Measurements from ENCODE around the gene GJB3.
A peak's percentile ranks its signal among the peaks of the same experiment; 100 is the strongest.

The GJB3 gene

DNA sequence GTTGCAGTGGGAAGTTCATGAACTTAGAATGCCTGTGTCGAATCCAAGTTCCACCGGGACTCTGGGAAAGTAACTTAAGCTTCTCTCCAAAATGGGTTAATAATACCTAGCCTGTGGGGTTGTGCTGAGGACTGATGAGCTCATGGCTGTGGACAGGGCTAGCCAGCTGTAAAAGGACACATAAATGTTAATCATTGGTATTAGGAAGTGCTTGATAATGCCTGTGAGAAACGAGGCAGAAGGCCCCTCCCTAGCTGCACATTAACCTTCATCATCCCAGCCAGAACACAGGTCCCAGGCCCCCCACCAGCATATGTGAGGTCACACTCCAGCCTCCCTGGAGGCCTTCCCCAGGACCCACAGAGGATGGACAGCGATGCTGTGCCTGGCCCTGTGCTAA lies 22.3 kb upstream of the GJB3 start:
- ChIA-PET CTCF (interaction anchor here (0.5 to 2.1 kb wide), 2 partner anchors 16 to 58 kb away, joined by 3 to 7 read pairs; no protein-coding TSS in a partner anchor), POLR2A (ENCODE audit: low non-redundant PET) (no interaction called here)
- no peak for DNase-seq (ENCODE audit: low spot score)
- TF ChIP-seq, protein P1, sequence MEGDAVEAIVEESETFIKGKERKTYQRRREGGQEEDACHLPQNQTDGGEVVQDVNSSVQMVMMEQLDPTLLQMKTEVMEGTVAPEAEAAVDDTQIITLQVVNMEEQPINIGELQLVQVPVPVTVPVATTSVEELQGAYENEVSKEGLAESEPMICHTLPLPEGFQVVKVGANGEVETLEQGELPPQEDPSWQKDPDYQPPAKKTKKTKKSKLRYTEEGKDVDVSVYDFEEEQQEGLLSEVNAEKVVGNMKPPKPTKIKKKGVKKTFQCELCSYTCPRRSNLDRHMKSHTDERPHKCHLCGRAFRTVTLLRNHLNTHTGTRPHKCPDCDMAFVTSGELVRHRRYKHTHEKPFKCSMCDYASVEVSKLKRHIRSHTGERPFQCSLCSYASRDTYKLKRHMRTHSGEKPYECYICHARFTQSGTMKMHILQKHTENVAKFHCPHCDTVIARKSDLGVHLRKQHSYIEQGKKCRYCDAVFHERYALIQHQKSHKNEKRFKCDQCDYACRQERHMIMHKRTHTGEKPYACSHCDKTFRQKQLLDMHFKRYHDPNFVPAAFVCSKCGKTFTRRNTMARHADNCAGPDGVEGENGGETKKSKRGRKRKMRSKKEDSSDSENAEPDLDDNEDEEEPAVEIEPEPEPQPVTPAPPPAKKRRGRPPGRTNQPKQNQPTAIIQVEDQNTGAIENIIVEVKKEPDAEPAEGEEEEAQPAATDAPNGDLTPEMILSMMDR (conservative IDR thresholded peaks at IDR 0.05; ENCODE audit: low read depth) = no peak
- H3K27ac ChIP-seq = peak overlapping the region; percentile 99

DNA sequence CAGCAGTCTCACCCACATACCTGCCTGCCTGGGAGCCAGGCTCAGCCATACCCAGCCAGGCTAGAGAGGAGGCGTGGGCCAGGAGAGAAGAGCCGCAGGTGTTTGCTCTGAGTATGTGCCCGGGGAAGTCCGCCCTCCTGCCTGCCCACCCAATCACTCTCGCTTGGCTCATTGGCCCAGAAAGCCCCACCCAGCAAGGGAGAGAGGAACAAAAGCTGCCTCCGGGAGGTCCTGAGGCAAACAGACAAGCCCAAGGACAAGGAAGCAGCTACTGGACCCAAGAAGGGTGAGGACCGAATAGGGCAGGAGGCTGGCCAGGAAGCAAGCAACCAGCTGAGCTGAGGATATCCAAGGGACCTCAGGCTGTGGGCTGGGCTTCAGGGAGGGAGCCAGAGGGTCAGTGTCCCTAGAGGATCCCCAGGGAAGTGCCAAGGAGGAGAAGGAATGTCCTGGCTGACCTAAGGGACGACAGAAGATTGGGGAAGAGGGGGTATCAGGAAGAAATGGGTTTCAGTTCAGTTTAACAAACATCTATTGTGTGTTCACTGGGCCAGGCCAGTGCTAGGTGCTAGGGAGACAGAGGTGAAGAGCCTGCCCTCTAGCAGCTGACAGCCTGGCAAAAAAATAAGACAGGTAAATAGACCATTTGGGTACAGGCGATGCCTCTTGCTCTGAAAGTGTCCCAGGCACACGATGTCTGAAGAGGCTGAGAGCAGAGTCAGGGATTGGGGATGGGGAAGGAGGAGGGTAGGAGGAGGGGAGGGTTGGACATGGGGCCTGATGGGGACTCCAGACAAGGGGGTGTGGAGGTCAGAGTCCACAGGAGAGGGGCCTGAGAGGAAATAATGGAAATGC lies 21.3 kb upstream of the GJB3 start, which contains the start of gene GJB4:
GJB4 (plus strand) TSS at position 238 of the 855 bp plus-strand sequence. CDS start 1,515 bp downstream, outside the sequence.
- TF ChIP-seq, protein P1 (conservative IDR thresholded peaks at IDR 0.05; ENCODE audit: low read depth) = no peak
- DNase-seq (ENCODE audit: low spot score) = peak; percentile 55
- POLR2A ChIA-PET (ENCODE audit: low non-redundant PET) = interaction anchor here (1.1 kb wide), 1 partner anchor 22 kb away, joined by 3 read pairs; the partner anchor contains the start of gene GJB3
- peak within 1 kb of the TSS; percentile 99 for H3K27ac ChIP-seq
- CTCF ChIA-PET = interaction anchor here (0.5 to 2.1 kb wide), 3 partner anchors 17 to 881 kb away, joined by 3 to 7 read pairs (median 3); partner anchors contain the start of gene PSMB2

DNA sequence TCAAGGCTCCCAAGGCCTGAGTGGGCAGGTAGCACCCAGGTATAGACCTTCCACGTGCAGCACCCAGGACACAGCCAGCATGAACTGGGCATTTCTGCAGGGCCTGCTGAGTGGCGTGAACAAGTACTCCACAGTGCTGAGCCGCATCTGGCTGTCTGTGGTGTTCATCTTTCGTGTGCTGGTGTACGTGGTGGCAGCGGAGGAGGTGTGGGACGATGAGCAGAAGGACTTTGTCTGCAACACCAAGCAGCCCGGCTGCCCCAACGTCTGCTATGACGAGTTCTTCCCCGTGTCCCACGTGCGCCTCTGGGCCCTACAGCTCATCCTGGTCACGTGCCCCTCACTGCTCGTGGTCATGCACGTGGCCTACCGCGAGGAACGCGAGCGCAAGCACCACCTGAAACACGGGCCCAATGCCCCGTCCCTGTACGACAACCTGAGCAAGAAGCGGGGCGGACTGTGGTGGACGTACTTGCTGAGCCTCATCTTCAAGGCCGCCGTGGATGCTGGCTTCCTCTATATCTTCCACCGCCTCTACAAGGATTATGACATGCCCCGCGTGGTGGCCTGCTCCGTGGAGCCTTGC lies 19.7 kb upstream of the GJB3 start:
- CTCF ChIA-PET = no interaction called here
- POLR2A ChIA-PET (ENCODE audit: low non-redundant PET) = no interaction called here
- peak overlapping the region; percentile 89 for H3K27ac ChIP-seq
- TF ChIP-seq, protein P1 (conservative IDR thresholded peaks at IDR 0.05; ENCODE audit: low read depth) = no peak
- DNase-seq (ENCODE audit: low spot score) = no peak

DNA sequence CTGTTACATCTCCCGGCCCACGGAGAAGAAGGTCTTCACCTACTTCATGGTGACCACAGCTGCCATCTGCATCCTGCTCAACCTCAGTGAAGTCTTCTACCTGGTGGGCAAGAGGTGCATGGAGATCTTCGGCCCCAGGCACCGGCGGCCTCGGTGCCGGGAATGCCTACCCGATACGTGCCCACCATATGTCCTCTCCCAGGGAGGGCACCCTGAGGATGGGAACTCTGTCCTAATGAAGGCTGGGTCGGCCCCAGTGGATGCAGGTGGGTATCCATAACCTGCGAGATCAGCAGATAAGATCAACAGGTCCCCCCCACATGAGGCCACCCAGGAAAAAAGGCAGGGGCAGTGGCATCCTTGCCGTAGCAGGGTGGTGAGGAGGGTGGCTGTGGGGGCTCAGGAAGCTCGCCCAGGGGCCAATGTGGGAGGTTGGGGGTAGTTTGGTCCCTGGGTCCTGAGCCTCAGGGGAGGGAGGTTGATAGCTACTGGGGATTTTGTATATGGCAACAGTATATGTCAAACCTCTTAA lies 19.2 kb upstream of the GJB3 start:
- H3K27ac ChIP-seq = peak overlapping the region; percentile 89
- CTCF ChIA-PET = no interaction called here
- no peak for DNase-seq (ENCODE audit: low spot score)
- POLR2A ChIA-PET (ENCODE audit: low non-redundant PET) = no interaction called here
- TF ChIP-seq, protein P1 (conservative IDR thresholded peaks at IDR 0.05; ENCODE audit: low read depth) = no peak

DNA sequence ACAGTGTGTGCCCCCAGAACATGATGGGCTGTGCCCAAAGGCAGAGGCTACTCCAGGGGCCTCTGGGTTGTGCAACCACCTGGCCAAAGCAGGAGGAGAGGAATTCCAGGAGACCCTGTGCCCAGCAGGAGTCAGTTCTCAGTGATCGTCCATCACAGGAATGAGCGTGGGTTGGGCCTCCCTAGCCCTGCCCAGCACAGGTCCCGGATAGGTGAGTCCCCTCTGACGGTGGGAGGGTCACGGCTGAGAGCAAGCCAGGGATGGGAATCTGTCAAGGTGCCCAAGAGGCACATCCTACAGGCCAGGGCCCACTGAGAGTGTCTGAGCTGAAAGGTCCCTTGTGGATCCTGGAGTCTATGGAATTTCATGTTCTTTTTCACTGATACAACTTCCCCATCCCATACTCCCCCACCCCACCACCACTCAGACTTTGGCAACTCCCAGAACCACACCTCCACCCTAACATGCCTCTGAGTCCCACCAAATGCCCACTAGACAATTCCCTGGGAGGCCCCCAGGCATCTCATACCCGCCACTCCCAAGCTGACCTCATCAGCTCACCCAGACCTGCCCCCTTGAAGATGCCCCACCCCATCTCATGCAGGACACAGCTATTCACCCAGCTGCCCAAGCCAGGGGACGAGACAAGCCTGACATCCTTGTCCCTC lies 18.4 kb upstream of the GJB3 start:
- POLR2A ChIA-PET (ENCODE audit: low non-redundant PET) = interaction anchor here (0.9 kb wide), 1 partner anchor 20 kb away, joined by 3 read pairs; no protein-coding TSS in a partner anchor
- peak; percentile 64 for DNase-seq (ENCODE audit: low spot score)
- TF ChIP-seq, protein P1 (conservative IDR thresholded peaks at IDR 0.05; ENCODE audit: low read depth) = no peak
- H3K27ac ChIP-seq = peak overlapping the region; percentile 89
- CTCF ChIA-PET = interaction anchor here (0.6 to 0.8 kb wide), 2 partner anchors 24 to 613 kb away, joined by 3 read pairs; no protein-coding TSS in a partner anchor

All from RWPE1 (cell line).